ENCODE data around the gene EHMT1.

DNA sequence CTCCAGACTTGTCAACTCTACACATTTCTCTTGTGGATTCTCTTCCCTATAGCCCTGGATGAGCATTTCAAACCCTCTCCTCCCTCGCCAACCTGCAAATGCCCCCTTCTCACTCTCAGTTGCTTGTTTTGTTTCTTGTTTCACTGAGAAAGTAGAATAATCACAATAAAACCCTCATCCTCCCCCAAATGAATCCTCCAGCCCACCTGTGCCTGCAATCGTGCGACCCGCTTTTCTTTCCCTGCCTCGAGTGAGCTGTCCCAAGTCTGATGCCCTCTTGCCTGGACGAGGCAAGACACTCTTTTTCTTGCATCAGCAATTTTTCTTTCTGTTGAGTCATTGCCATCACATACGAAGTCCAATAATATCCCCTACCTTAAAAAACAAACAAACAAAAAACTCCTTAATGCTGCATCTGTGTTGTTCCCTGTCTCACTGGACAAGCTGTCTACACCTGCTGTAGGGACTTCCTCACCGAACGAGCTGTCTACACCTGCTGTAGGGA, 255.1 kb downstream of the EHMT1 start:
- TF ChIP-seq EP300 (IDR thresholded peaks at IDR 0.05; ENCODE audit: borderline replicate concordance) (no peak), RAD21 (IDR thresholded peaks at IDR 0.05; ENCODE audit: low read depth) (no peak), NFIC (IDR thresholded peaks at IDR 0.05) (no peak), CREB1 (IDR thresholded peaks at IDR 0.05; ENCODE audit: low read depth) (no peak), YY1 (IDR thresholded peaks at IDR 0.05; ENCODE audit: low read depth) (no peak), TAF1 (IDR thresholded peaks at IDR 0.05; ENCODE audit: low read depth) (no peak), CEBPB (IDR thresholded peaks at IDR 0.05) (no peak), TCF12 (IDR thresholded peaks at IDR 0.05; ENCODE audit: low read depth) (no peak), USF1 (IDR thresholded peaks at IDR 0.05) (no peak), FOXM1 (IDR thresholded peaks at IDR 0.05; ENCODE audit: borderline replicate concordance, low read depth) (no peak), ZBTB7A (IDR thresholded peaks at IDR 0.05; ENCODE audit: low read depth) (no peak), EGR1 (IDR thresholded peaks at IDR 0.05) (no peak)
- TF ChIP-seq, protein P1, sequence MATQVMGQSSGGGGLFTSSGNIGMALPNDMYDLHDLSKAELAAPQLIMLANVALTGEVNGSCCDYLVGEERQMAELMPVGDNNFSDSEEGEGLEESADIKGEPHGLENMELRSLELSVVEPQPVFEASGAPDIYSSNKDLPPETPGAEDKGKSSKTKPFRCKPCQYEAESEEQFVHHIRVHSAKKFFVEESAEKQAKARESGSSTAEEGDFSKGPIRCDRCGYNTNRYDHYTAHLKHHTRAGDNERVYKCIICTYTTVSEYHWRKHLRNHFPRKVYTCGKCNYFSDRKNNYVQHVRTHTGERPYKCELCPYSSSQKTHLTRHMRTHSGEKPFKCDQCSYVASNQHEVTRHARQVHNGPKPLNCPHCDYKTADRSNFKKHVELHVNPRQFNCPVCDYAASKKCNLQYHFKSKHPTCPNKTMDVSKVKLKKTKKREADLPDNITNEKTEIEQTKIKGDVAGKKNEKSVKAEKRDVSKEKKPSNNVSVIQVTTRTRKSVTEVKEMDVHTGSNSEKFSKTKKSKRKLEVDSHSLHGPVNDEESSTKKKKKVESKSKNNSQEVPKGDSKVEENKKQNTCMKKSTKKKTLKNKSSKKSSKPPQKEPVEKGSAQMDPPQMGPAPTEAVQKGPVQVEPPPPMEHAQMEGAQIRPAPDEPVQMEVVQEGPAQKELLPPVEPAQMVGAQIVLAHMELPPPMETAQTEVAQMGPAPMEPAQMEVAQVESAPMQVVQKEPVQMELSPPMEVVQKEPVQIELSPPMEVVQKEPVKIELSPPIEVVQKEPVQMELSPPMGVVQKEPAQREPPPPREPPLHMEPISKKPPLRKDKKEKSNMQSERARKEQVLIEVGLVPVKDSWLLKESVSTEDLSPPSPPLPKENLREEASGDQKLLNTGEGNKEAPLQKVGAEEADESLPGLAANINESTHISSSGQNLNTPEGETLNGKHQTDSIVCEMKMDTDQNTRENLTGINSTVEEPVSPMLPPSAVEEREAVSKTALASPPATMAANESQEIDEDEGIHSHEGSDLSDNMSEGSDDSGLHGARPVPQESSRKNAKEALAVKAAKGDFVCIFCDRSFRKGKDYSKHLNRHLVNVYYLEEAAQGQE (IDR thresholded peaks at IDR 0.05; ENCODE audit: low read depth) = no peak
